Choroid plexus epithelial cell (primary cell): ENCODE results near the gene UNC5C.

Experiments
- DNase-seq: peaks from one replicate; pipeline ENCODE4 v3.0.0-alpha.2; 2010; ENCODE audit warnings: low read depth
- H3K4me3 ChIP-seq: 2 replicates; pipeline ENCODE4 v1.5.1; 2011; ENCODE audit warnings: low read depth, mild to moderate bottlenecking, control low read depth, low read length, moderate library complexity
- TF ChIP-seq, protein P1 (sequence below): conservative IDR thresholded peaks from 2 replicates; pipeline ENCODE4 v1.5.1; 2011; ENCODE audit warnings: low read depth, mild to moderate bottlenecking, control low read depth, inconsistent platforms, low read length, moderate library complexity

Gene UNC5C

DNA sequence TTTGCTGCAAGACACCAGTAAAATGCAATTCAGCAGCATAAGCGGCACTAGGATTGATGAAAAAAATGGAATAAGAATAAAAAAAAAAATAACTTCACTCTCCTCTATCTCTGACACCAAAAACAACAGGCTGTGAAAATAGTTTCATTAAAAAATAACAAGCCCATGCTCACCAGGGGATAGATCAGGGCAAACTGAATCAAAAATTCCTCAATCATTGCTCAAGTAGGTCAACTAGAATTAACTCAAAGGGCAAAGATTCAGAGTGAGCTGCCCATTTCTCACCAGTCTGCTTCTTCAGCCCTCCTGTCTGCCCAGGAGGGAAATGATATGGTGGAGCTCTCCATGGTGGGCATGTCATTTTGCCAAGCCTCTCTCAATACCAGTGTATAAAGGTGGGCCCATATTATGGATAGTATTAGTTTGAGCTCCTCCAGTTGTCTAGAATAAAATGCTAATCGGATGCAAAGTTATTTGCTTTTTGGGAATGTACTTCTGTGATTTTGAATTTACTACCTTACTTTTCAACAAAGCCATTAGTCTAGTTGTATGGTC is 153.9 kb downstream of the UNC5C start:
- H3K4me3 ChIP-seq: no peak overlapping the region
- TF ChIP-seq, protein P1, sequence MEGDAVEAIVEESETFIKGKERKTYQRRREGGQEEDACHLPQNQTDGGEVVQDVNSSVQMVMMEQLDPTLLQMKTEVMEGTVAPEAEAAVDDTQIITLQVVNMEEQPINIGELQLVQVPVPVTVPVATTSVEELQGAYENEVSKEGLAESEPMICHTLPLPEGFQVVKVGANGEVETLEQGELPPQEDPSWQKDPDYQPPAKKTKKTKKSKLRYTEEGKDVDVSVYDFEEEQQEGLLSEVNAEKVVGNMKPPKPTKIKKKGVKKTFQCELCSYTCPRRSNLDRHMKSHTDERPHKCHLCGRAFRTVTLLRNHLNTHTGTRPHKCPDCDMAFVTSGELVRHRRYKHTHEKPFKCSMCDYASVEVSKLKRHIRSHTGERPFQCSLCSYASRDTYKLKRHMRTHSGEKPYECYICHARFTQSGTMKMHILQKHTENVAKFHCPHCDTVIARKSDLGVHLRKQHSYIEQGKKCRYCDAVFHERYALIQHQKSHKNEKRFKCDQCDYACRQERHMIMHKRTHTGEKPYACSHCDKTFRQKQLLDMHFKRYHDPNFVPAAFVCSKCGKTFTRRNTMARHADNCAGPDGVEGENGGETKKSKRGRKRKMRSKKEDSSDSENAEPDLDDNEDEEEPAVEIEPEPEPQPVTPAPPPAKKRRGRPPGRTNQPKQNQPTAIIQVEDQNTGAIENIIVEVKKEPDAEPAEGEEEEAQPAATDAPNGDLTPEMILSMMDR: no peak
- no peak for DNase-seq

DNA sequence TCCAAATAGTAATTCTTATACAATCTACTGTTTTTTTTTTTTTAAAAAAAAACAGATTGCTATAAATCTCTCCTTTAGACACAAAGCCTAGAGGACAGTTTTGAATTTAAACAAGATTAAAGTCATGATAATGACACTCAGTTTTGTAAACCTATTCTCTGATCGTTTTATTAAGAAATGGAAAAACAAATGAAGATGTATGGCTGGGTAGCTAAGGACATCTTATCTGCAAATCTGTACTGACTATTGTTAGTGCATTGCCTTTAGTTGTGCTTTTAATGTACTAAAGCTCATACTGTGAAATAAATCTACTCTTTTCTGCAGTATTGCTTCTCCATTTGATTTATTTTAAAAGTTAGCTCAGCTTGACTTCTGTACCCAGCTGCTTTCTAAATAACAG is 155.0 kb downstream of the UNC5C start:
- H3K4me3 ChIP-seq: no peak overlapping the region
- DNase-seq: no peak
- TF ChIP-seq, protein P1: no peak

DNA sequence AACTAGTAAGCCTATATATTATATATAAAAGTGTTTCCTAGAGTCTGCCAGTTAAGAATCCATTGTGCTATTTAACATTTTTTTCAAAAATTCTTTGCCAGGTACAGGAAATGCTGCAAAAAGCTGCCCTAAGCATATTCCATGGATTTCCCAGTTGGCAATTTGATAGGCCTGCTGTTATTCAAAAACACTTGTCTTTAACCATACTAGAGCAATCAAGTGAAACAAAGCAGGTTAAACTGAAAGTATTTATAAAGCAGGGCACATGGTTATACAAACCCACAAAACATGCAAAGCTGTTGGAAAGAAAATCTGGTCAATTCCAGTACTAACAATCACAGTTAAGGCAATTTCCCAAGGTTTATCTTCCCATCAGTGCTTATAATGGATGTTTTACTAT is 159.9 kb downstream of the UNC5C start:
- DNase-seq: peak; percentile 5
- TF ChIP-seq, protein P1: no peak
- no peak overlapping the region for H3K4me3 ChIP-seq

DNA sequence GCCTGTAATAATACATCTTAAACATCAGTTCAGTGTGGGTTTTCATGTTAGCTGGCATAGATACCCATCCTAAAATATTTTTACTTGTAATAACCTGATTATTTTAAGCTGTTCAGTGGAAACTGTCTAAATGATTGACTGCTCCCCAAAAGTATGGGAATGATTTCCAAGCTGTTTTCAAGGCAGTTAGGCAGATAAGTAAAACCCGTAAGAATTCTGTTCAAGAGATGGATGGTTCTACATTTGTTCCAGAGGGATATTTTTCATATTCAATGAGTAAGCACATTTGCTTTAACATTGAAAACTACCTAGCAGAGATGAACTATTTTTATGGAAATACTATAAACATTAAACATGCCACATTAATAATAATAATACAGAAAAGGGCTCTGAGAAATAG is 161.1 kb downstream of the UNC5C start:
- TF ChIP-seq, protein P1: no peak
- H3K4me3 ChIP-seq: no peak overlapping the region
- DNase-seq: no peak

DNA sequence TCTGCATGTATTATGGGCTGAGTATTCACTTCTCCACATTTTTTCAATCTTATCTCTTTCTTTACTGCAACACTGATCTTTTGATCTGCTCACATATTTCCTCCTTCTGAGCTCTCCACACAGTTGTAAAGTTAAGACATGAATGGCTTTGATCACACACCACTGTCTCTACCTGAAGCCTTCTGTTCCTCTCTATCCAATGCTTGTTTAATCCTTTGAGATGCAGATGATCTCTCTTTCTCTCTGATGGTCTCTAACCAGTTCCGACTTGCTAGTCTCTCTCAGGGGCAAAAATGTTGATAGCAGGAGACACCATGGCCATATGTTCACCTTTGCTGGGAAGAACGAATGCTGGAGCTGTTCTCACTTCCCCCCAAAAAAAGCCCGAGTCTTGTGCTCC is 162.4 kb downstream of the UNC5C start:
- TF ChIP-seq, protein P1: no peak
- no peak overlapping the region for H3K4me3 ChIP-seq
- no peak for DNase-seq

DNA sequence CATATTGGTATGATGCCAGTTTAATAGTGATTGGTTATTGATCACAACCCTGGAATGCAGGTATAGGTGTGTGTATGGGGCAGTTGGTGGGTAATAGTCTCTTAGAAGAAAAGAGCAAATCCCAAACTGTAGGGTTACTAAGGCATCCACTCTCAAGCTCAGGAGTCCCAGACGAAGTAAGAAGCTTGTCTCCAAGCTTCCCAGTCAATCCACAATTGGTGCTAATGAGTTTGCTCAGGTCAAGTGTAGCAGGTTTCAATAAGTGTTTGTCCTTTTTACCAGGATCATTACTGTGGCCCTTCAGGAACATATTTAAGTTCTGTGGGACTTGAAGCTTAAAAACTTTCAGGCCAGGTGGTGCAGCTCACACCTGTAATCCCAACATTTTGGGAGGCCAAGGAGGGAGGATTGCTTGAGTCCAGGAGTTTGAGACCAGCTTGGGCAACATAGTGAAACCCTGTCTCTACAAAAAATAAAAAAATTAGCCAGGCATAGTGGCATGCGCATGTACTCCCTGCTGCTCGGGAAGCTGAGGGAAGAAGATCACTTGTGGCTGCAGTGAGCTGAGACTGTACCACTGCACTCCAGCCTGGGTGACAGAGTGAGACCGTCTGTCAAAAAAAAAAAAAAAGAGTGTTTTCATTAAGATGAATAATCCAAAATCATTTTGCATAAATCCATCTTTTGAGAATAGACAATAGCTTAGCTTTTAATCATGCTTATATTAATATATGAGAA is 166.8 kb downstream of the UNC5C start:
- TF ChIP-seq, protein P1: no peak
- no peak for DNase-seq
- no peak overlapping the region for H3K4me3 ChIP-seq

DNA sequence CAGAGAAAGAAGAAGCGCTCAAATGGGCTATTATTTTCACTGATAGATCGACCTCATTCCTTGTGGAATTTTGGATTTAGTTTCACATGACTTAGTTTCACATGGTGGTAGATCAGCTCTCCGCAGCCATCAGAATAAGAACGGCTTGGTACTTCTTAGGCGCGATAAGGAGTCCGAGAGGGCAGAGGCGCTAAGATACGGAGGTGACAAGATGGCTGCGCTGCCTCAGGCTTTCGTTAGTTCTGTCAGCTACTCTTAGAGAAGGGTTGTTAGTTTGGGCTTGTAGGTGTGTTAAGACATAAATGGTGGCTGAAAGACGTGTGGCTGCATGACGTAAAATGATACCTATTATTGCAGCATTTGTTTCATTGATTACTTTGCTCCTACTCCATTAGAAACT is 169.1 kb downstream of the UNC5C start:
- no peak for DNase-seq
- TF ChIP-seq, protein P1: no peak
- H3K4me3 ChIP-seq: no peak overlapping the region
